ENCODE data around the gene SEMA6B.
"Not testable (repeated sequence)": the region's sequence is repeated elsewhere in the genome, so short reads cannot be mapped to it uniquely, and the experiment has no call there.

Gene SEMA6B

GRCh38 chr19:4553092-4553695 lies 6.3 kb downstream of the SEMA6B start:
- Histone ChIP-seq H3K27ac (ENCODE audit: low read length) (no peak overlapping the region), H3K4me1 (ENCODE audit: control insufficient read depth in 1 of 2, insufficient read depth in 2 of 2, low read length in 2 of 2) (peaks cover 0 to 3% of the 10 kb centered on the region in 2 donors), H3K36me3 (ENCODE audit: control insufficient read depth in 1 of 2, insufficient read depth in 2 of 2, low read length in 2 of 2) (no peaks in the 10 kb centered on the region), H3K9me3 (ENCODE audit: control insufficient read depth in 1 of 2, low read length in 2 of 2) (no peaks in the 10 kb centered on the region), H3K4me3 (ENCODE audit: low read depth in 1 of 2, low read length in 2 of 2) (no peak overlapping the region), H3K27me3 (ENCODE audit: low read depth, low read length) (no peaks in the 10 kb centered on the region)

GRCh38 chr19:4552525-4552819 lies 7.0 kb downstream of the SEMA6B start:
- Histone ChIP-seq H3K9me3 (ENCODE audit: control insufficient read depth in 1 of 2, low read length in 2 of 2) (no peaks in the 10 kb centered on the region), H3K4me1 (ENCODE audit: control insufficient read depth in 1 of 2, insufficient read depth in 2 of 2, low read length in 2 of 2) (no peaks in the 10 kb centered on the region), H3K27me3 (ENCODE audit: low read depth, low read length) (no peaks in the 10 kb centered on the region), H3K4me3 (ENCODE audit: low read depth in 1 of 2, low read length in 2 of 2) (no peak overlapping the region), H3K27ac (ENCODE audit: low read length) (no peak overlapping the region), H3K36me3 (ENCODE audit: control insufficient read depth in 1 of 2, insufficient read depth in 2 of 2, low read length in 2 of 2) (no peaks in the 10 kb centered on the region)

- Histone ChIP-seq H3K4me1 (ENCODE audit: control insufficient read depth in 1 of 2, insufficient read depth in 2 of 2, low read length in 2 of 2) (no peaks in the 10 kb centered on the region), H3K4me3 (ENCODE audit: low read depth in 1 of 2, low read length in 2 of 2) (no peak overlapping the region), H3K9me3 (ENCODE audit: control insufficient read depth in 1 of 2, low read length in 2 of 2) (no peaks in the 10 kb centered on the region), H3K36me3 (ENCODE audit: control insufficient read depth in 1 of 2, insufficient read depth in 2 of 2, low read length in 2 of 2) (no peaks in the 10 kb centered on the region), H3K27me3 (ENCODE audit: low read depth, low read length) (no peaks in the 10 kb centered on the region), H3K27ac (ENCODE audit: low read length) (no peak overlapping the region)
Measured at GRCh38 chr19:4550479-4551050, 8.9 kb downstream of the SEMA6B start.

GRCh38 chr19:4550018-4550417 lies 9.5 kb downstream of the SEMA6B start:
- Histone ChIP-seq H3K36me3 (ENCODE audit: control insufficient read depth in 1 of 2, insufficient read depth in 2 of 2, low read length in 2 of 2) (no peaks in the 10 kb centered on the region), H3K27me3 (ENCODE audit: low read depth, low read length) (no peaks in the 10 kb centered on the region), H3K4me3 (ENCODE audit: low read depth in 1 of 2, low read length in 2 of 2) (no peak overlapping the region), H3K9me3 (ENCODE audit: control insufficient read depth in 1 of 2, low read length in 2 of 2) (no peaks in the 10 kb centered on the region), H3K4me1 (ENCODE audit: control insufficient read depth in 1 of 2, insufficient read depth in 2 of 2, low read length in 2 of 2) (no peaks in the 10 kb centered on the region), H3K27ac (ENCODE audit: low read length) (no peak overlapping the region)

GRCh38 chr19:4548238-4548584 lies 11.3 kb downstream of the SEMA6B start:
- no peaks in the 10 kb centered on the region for H3K27me3 ChIP-seq (ENCODE audit: low read depth, low read length)
- no peaks in the 10 kb centered on the region for H3K9me3 ChIP-seq (ENCODE audit: control insufficient read depth in 1 of 2, low read length in 2 of 2)
- H3K4me3 ChIP-seq (ENCODE audit: low read depth in 1 of 2, low read length in 2 of 2): no peak overlapping the region
- no peaks in the 10 kb centered on the region for H3K4me1 ChIP-seq (ENCODE audit: control insufficient read depth in 1 of 2, insufficient read depth in 2 of 2, low read length in 2 of 2)
- H3K36me3 ChIP-seq (ENCODE audit: control insufficient read depth in 1 of 2, insufficient read depth in 2 of 2, low read length in 2 of 2): no peaks in the 10 kb centered on the region
- no peak overlapping the region for H3K27ac ChIP-seq (ENCODE audit: low read length)

GRCh38 chr19:4547303-4548237 lies 11.9 kb downstream of the SEMA6B start:
- H3K27me3 ChIP-seq (ENCODE audit: low read depth, low read length): no peaks in the 10 kb centered on the region
- H3K4me1 ChIP-seq (ENCODE audit: control insufficient read depth in 1 of 2, insufficient read depth in 2 of 2, low read length in 2 of 2): no peaks in the 10 kb centered on the region
- no peak overlapping the region for H3K27ac ChIP-seq (ENCODE audit: low read length)

GRCh38 chr19:4543842-4544647 lies 15.4 kb downstream of the SEMA6B start:
- Histone ChIP-seq H3K9me3 (ENCODE audit: control insufficient read depth in 1 of 2, low read length in 2 of 2) (no peaks in the 10 kb centered on the region), H3K27ac (ENCODE audit: low read length) (no peak overlapping the region), H3K36me3 (ENCODE audit: control insufficient read depth in 1 of 2, insufficient read depth in 2 of 2, low read length in 2 of 2) (no peaks in the 10 kb centered on the region), H3K4me3 (ENCODE audit: low read depth in 1 of 2, low read length in 2 of 2) (no peak overlapping the region), H3K27me3 (ENCODE audit: low read depth, low read length) (no peaks in the 10 kb centered on the region), H3K4me1 (ENCODE audit: control insufficient read depth in 1 of 2, insufficient read depth in 2 of 2, low read length in 2 of 2) (no peaks in the 10 kb centered on the region)

More at GRCh38 chr19:4547303-4548237, 11.9 kb downstream of the SEMA6B start:
- H3K9me3 ChIP-seq (ENCODE audit: control insufficient read depth in 1 of 2, low read length in 2 of 2): no peaks in the 10 kb centered on the region
- no peaks in the 10 kb centered on the region for H3K36me3 ChIP-seq (ENCODE audit: control insufficient read depth in 1 of 2, insufficient read depth in 2 of 2, low read length in 2 of 2)
- H3K4me3 ChIP-seq (ENCODE audit: low read depth in 1 of 2, low read length in 2 of 2): no peak overlapping the region

- Histone ChIP-seq H3K36me3 (ENCODE audit: control insufficient read depth in 1 of 2, insufficient read depth in 2 of 2, low read length in 2 of 2) (no peaks in the 10 kb centered on the region), H3K27me3 (ENCODE audit: low read depth, low read length) (no peaks in the 10 kb centered on the region), H3K27ac (ENCODE audit: low read length) (no peak overlapping the region), H3K9me3 (ENCODE audit: control insufficient read depth in 1 of 2, low read length in 2 of 2) (no peaks in the 10 kb centered on the region), H3K4me3 (ENCODE audit: low read depth in 1 of 2, low read length in 2 of 2) (no peak overlapping the region), H3K4me1 (ENCODE audit: control insufficient read depth in 1 of 2, insufficient read depth in 2 of 2, low read length in 2 of 2) (no peaks in the 10 kb centered on the region)
Measured at GRCh38 chr19:4542896-4543841, 16.3 kb downstream of the SEMA6B start.

GRCh38 chr19:4541806-4542145 lies 17.7 kb downstream of the SEMA6B start:
- not testable (repeated sequence) for H3K27ac ChIP-seq (ENCODE audit: low read length); H3K36me3 ChIP-seq (ENCODE audit: control insufficient read depth in 1 of 2, insufficient read depth in 2 of 2, low read length in 2 of 2); H3K9me3 ChIP-seq (ENCODE audit: control insufficient read depth in 1 of 2, low read length in 2 of 2); H3K27me3 ChIP-seq (ENCODE audit: low read depth, low read length); H3K4me1 ChIP-seq (ENCODE audit: control insufficient read depth in 1 of 2, insufficient read depth in 2 of 2, low read length in 2 of 2); H3K4me3 ChIP-seq (ENCODE audit: low read depth in 1 of 2, low read length in 2 of 2)

- Histone ChIP-seq H3K36me3 (ENCODE audit: control insufficient read depth in 1 of 2, insufficient read depth in 2 of 2, low read length in 2 of 2) (no peaks in the 10 kb centered on the region), H3K27me3 (ENCODE audit: low read depth, low read length) (no peaks in the 10 kb centered on the region), H3K27ac (ENCODE audit: low read length) (no peak overlapping the region), H3K9me3 (ENCODE audit: control insufficient read depth in 1 of 2, low read length in 2 of 2) (no peaks in the 10 kb centered on the region), H3K4me3 (ENCODE audit: low read depth in 1 of 2, low read length in 2 of 2) (no peak overlapping the region), H3K4me1 (ENCODE audit: control insufficient read depth in 1 of 2, insufficient read depth in 2 of 2, low read length in 2 of 2) (no peaks in the 10 kb centered on the region)
Measured at GRCh38 chr19:4541114-4541805, 18.2 kb downstream of the SEMA6B start.

Measured in muscle layer of duodenum (tissue), 2 donors.